ENCODE data around the gene SOD2.
"Not testable (repeated sequence)": the region's sequence is repeated elsewhere in the genome, so short reads cannot be mapped to it uniquely, and the experiment has no call there.

DNA sequence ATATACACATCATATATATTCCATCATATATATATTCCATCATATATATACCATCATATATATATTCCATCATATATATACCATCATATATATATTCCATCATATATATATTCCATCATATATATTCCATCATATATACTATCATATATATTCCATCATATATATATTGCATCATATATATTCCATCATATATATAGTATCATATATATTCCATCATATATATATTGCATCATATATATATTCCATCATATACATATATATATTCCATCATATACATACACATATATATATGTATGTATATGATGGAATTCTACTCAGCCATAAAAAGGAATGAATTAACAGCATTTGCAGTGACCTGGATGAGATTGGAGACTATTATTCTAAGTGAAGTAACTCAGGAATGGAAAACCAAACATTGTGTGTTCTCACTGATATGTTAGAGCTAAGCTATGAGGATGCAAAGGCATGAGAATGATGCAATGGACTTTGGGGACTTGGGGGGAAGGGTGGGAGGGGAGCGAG is 29.6 kb downstream of the SOD2 start:
- TF ChIP-seq, protein P1, sequence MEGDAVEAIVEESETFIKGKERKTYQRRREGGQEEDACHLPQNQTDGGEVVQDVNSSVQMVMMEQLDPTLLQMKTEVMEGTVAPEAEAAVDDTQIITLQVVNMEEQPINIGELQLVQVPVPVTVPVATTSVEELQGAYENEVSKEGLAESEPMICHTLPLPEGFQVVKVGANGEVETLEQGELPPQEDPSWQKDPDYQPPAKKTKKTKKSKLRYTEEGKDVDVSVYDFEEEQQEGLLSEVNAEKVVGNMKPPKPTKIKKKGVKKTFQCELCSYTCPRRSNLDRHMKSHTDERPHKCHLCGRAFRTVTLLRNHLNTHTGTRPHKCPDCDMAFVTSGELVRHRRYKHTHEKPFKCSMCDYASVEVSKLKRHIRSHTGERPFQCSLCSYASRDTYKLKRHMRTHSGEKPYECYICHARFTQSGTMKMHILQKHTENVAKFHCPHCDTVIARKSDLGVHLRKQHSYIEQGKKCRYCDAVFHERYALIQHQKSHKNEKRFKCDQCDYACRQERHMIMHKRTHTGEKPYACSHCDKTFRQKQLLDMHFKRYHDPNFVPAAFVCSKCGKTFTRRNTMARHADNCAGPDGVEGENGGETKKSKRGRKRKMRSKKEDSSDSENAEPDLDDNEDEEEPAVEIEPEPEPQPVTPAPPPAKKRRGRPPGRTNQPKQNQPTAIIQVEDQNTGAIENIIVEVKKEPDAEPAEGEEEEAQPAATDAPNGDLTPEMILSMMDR (IDR thresholded peaks at IDR 0.05; ENCODE audit: low read length): not testable (repeated sequence)
- TF ChIP-seq EZH2 (optimal IDR thresholded peaks at IDR 0.05; ENCODE audit: low read depth, low read length): not testable (repeated sequence)

Measured in MM.1S (cell line).